Astrocyte of the spinal cord (primary cell): Measurements from ENCODE around the gene PRUNE1.

Experiments
- DNase-seq: peaks from one replicate; pipeline ENCODE4 v3.0.0; 2011; ENCODE audit warnings: low read depth, low spot score
- H3K4me3 ChIP-seq: 2 replicates; pipeline ENCODE4 v1.5.1; 2011; ENCODE audit warnings: low read depth, mild to moderate bottlenecking, low read length, moderate library complexity
- CTCF ChIP-seq: IDR thresholded peaks from 2 replicates; pipeline ENCODE4 v1.5.1; 2012; ENCODE audit warnings: low read depth, mild to moderate bottlenecking, low read length, inconsistent platforms
- in situ Hi-C: cut with HindIII; loops from 2 replicates; pipeline ENCODE4 v1.10.0; 2017; ENCODE audit warnings: low sequenced_read_pairs

Gene PRUNE1

GRCh38 chr1:151032164-151032563 lies 23.9 kb downstream of the PRUNE1 start:
- DNase-seq = no peak
- no peak overlapping the region for H3K4me3 ChIP-seq
- no peak for TF ChIP-seq CTCF
- in situ Hi-C loops = no loop called here

- TF ChIP-seq CTCF = no peak
- no peak for DNase-seq
- H3K4me3 ChIP-seq = no peak overlapping the region
- in situ Hi-C loops = no loop called here
Observed at GRCh38 chr1:151035167-151035566, 26.9 kb downstream of the PRUNE1 start.

- no peak within 1 kb of the TSS for H3K4me3 ChIP-seq
- no peak for DNase-seq
- no peak for TF ChIP-seq CTCF
- in situ Hi-C loops = no loop called here
Observed at GRCh38 chr1:151036356-151036755, 28.1 kb downstream of the PRUNE1 start, which contains the start of gene BNIPL. BNIPL (plus strand) TSS chr1:151036586; CDS start chr1:151036726, 140 bp downstream.

GRCh38 chr1:151037032-151037431 lies 28.8 kb downstream of the PRUNE1 start:
- TF ChIP-seq CTCF = no peak
- H3K4me3 ChIP-seq = no peak overlapping the region
- DNase-seq = no peak
- in situ Hi-C loops = no loop called here

GRCh38 chr1:151039521-151039920 lies 31.3 kb downstream of the PRUNE1 start:
- no peak for TF ChIP-seq CTCF
- no peak for DNase-seq
- no peak overlapping the region for H3K4me3 ChIP-seq
- in situ Hi-C loops = no loop called here

- in situ Hi-C loops = no loop called here
Observed at GRCh38 chr1:151043163-151043562, 34.9 kb downstream of the PRUNE1 start.

More at GRCh38 chr1:151043163-151043562, 34.9 kb downstream of the PRUNE1 start:
- no peak for TF ChIP-seq CTCF
- no peak for DNase-seq
- no peak overlapping the region for H3K4me3 ChIP-seq
